Dedifferentiated amniotic fluid mesenchymal stem cell (primary cell): ENCODE data around the gene C1QA.
A peak's percentile ranks its signal among the peaks of the same experiment; 100 is the strongest.
"Not testable (repeated sequence)": the region's sequence is repeated elsewhere in the genome, so short reads cannot be mapped to it uniquely, and the experiment has no call there.

ENCODE experiments used
- DNase-seq: peaks from one replicate; pipeline ENCODE4 v3.0.0-alpha.2; 2016; ENCODE audit errors: extremely low spot score

Gene C1QA

DNA sequence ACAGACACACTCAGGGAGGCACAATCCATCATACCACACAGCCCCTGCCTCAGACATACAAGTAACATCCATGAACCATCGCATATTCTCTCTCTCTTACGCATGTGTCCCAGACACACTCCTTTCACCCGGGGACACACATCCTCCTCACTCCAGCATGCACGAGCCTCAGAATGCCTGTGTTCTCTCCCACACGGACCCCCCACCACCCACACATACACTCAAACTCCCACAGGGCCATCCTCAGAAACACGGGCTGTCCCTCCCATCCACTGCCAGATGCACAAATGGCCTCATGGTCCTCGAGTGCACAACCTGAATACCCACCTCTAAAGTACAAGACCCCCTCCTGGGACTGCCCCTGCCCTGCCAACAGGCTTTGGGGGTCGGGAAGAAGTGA is 4.8 kb downstream of the C1QA start:
- DNase-seq: no peak

- peak; percentile 26 for DNase-seq
Observed at GRCh38 chr1:22641906-22642636, 5.6 kb downstream of the C1QA start.

- DNase-seq: no peak
Observed at GRCh38 chr1:22643381-22643780, 7.0 kb downstream of the C1QA start, which contains the start of gene C1QC. C1QC (plus strand) TSS chr1:22643633; CDS start chr1:22644024, 391 bp downstream.

- no peak for DNase-seq
Observed at GRCh38 chr1:22643928-22644327, 7.5 kb downstream of the C1QA start.

DNA sequence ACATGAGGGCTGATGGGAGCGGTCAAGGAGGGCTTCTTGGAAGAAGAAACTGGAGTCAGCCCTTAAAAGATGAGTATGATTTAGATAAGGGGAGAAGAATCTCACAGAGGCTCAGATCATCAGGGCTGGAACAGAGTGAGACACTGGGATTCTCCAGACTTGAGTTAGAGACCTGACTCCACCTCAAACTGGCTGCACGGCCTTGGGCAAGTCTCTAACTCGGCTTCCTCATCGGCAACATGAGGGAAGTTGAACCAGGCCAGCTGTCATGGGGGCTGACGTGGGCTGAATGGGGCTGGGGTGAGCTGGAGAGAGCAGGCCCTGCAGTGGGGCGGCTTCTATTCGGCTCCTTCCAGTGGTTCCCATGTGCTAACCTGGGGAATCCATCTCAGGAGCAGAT is 9.5 kb downstream of the C1QA start:
- DNase-seq: no peak

- no peak for DNase-seq
Observed at GRCh38 chr1:22646384-22646783, 10.0 kb downstream of the C1QA start.

GRCh38 chr1:22650089-22650693 is 13.8 kb downstream of the C1QA start:
- DNase-seq: no peak

DNA sequence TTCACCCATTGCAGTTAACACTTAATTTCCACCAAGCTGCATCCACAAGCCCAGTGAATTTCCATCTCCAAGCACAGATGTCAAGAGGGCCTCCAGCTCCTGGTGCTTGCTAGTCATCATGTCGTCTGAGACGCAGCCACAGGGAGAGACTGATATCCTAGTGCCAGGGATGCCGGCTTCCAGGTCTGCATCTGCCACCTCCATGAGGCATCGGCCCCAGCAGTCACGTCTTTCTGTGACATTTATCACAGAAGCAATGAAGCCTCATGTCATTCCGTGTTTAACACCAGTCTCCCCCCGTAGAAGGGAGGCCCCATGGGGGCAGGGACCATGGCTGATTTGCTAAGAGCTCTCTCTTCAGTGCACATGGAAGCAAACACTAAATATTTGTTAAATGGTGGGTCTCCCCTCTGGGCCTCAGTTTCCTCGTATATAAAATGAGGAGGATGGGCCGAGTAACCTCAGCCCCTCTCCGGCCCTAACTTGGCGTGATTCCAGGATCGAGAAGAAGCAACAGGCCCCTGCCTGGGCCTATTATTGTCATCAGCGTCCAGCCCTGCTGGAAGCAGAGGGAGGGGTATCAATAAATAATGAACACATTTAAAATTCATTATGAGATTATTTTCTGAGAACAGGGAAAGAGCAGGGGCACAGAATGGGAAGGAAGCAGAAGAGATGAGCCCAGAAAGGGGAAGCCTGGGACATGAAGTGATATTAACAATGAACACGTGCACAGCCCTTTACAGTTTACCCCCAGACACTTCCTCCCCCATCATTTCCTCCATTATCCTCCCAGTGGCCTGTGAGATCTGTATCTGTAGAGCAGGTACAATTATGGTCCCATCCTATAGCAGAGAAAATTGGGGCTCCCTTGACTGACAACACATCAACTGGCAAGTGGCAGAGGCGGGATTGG is 15.8 kb downstream of the C1QA start:
- DNase-seq: no peak

DNA sequence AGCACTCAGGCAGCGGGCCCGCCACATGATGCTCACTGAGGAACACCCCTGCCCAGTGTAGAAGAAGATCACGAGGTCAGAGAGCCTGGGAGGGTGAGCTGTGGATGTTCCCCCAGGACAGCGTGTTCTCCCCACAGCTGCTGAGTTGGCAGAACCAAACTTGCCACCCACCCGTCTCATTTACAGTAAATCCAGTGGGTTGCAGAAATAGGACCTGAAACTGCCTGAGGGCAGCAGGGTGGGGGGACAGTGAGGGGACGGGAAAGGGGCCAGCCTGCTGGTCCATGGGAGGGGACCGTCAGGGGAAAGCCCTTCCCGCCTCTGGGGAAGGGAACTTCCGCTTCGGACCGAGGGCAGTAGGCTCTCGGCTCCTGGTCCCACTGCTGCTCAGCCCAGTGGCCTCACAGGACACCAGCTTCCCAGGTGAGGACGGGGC is 16.5 kb downstream of the C1QA start, which contains the start of gene C1QB:
TSS of gene C1QB (plus strand) at position 356 of the 436 bp plus-strand sequence. CDS start 6,227 bp downstream, outside the sequence.
- no peak for DNase-seq

GRCh38 chr1:22654692-22655091 is 18.3 kb downstream of the C1QA start:
- no peak for DNase-seq

DNA sequence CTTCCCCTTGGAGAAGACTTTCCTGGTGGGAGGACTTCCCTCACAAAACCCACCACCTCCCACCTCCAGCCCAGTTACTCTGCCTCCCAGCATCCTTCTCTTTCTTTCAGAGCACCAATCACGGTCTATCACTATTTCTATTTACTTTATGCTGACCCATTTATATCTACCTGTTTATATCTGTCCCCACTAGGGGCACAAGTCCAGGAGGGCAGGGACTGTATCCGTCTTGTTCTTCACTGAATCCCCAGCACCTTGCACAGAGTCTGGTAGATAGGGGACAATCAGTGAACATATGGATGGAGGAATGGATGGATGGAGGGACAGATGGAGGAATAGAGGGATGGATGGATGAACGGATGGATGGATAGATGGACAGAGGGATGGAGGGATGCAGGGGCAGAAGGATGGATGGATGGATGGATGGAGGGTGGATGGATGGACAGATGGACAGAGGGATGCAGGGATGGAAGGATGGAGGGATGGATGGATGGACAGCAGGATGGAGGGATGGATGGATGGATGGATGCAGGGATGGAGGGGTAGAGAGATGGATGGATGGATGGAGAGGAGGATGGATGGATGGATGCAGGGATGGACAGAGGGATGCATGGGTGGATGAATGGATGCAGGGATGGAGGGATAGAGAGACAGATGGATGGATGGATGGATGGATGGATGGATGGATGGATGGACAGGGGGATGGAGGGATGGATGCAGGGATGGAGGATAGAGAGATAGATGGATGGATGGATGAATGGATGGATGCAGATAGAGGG is 22.1 kb downstream of the C1QA start:
- no peak for DNase-seq

GRCh38 chr1:22660716-22661241 is 24.4 kb downstream of the C1QA start:
- DNase-seq: no peak

DNA sequence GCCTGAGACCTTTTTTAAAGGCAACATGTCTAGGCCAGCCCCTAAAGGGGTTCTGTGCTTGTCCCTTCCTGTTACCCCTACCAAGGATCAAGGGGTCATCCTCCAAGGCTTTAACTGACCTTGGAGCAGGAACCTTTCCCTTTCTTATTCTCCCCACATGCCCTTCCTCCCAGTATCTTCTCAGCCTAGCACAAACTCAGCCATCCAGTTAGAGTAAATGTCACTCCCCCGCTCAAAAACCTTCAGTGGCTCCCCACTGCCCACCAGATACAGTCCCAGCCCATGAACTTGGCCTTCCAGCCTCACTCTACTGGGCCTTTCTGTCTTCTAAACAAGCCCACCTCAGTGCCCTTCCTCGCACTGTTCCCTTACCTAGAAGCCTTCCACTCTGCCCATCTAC is 25.5 kb downstream of the C1QA start:
- DNase-seq: no peak

DNA sequence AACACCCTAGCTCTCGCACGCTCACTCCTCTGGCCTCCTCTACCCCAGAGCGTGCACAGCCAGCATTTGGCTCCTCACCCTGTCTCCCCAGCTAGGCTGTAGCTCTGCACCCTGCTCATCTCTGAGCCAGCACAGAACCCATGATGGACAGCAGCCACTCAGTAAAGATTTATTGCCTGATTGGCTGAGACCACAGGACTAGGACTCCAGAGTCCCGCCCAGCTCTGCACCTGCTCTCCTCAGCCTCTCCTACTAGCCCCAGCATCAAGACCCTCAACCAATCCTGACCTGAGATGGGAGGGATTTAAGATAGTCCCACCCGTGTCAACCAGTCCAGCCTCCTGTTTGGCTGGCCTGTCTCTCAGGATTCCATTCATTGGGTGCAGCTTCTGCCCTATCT is 25.9 kb downstream of the C1QA start:
- no peak for DNase-seq

DNA sequence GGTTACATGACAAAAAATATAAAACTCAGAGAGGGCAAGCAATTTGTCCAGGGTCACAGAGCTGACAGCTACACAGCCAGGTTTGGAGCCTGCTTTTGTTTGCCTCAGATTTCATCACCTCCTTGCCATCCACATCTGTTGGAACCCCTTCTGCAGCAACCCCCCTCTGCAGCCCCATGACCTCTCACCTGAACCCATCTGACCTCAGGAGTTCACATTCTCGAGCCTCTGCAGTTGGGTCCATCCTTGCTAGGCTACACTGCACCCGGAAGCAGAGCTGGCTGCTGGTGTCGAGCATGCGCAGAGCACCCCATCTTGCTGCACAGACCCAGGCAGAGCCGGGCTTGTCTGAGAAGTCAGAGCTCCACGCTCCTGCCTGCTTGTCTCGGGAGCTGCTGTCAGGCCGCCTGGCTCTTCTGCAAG is 26.6 kb downstream of the C1QA start:
- no peak for DNase-seq

- DNase-seq: no peak
Observed at GRCh38 chr1:22665752-22666151, 29.3 kb downstream of the C1QA start.

DNA sequence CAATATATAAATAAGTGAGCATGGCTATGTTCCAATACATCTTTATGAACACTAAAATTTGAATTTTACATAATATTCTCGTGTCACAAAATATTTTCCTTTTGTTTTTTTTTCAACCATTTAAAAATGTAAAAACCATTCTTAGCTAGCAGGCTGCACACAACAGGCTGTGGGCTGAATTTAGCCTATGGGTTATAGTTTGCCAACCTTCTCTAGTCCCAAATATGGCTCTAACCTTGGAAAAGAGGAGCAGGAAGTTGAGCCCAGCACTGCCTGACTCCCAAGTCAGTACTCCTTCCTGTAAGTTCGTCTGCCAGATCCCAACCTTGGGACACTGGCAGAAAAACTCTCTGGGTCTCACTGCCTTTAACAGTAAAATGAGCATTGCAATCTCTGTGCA is 30.0 kb downstream of the C1QA start:
- DNase-seq: no peak

DNA sequence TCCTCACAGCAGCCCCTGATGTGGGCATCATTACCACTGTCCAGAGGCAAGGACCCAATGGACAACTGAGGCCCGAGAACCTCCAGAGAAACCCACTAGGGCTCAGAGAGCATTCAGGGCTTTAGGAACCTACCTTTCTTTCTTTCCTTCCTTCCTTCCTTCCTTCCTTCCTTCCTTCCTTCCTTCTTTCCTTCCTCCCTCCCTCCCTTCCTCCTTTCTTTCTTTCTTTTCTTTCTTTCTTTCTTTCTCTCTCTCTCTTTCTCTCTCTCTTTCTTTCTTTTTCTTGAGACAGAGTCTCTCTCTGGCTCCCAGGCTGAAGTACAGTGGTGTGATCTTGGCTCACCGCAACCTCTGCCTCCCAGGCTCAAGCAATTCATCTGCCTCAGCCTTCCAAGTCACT is 32.4 kb downstream of the C1QA start:
- not testable (repeated sequence) for DNase-seq

- DNase-seq: no peak
Observed at GRCh38 chr1:22670352-22670975, 34.0 kb downstream of the C1QA start.

- DNase-seq: no peak
Observed at GRCh38 chr1:22671999-22672398, 35.6 kb downstream of the C1QA start.
